Activated B cell treated with CpG ODN at 0.5 μM for 24 hours (primary cell): Measurements from ENCODE around the gene STKLD1. TPM values are rescaled to one million over a fixed set of nuclear protein-coding genes. Genes with fewer than 3 reads are reported as not detected.
"Not testable (repeated sequence)": the region's sequence is repeated elsewhere in the genome, so short reads cannot be mapped to it uniquely, and the experiment has no call there.

Experiments
- ATAC-seq: fragments of 200-7000 bp; cut with Tn5 transposase; one replicate; pipeline ENCODE4 v1.10.0; 2021; ENCODE audit warnings: low read depth, mild to moderate bottlenecking, moderate library complexity
- CTCF ChIA-PET: fragments of 350-600 bp; sonication (Branson Sonifier 250); formaldehyde crosslinking; loops from one replicate; lab custom pipeline; 2021; ENCODE audit warnings: antibody characterized with exemption; lab: Charles Lee
- POLR2A ChIA-PET: fragments of 350-600 bp; sonication (Branson Sonifier 250); formaldehyde crosslinking; loops from one replicate; lab custom pipeline; 2021; ENCODE audit warnings: antibody characterized with exemption; lab: Charles Lee
- DNase-seq: peaks from one replicate; pipeline ENCODE4 v3.0.0; 2022
- H3K27ac Mint-ChIP-seq: one replicate; pipeline ENCODE4 v1.8.0; 2020; ENCODE audit warnings: mixed read lengths
- H3K27me3 Mint-ChIP-seq: one replicate; pipeline ENCODE4 v1.8.0; 2021; ENCODE audit warnings: mixed read lengths
- H3K36me3 Mint-ChIP-seq: one replicate; pipeline ENCODE4 v1.8.0; 2021; ENCODE audit warnings: low read depth, mixed read lengths
- H3K4me1 Mint-ChIP-seq: one replicate; pipeline ENCODE4 v1.8.0; 2021; ENCODE audit warnings: mixed read lengths
- H3K4me3 Mint-ChIP-seq: one replicate; pipeline ENCODE4 v1.8.0; 2020; ENCODE audit warnings: mild to moderate bottlenecking, mixed read lengths
- H3K9me3 Mint-ChIP-seq: one replicate; pipeline ENCODE4 v1.8.0; 2020; ENCODE audit warnings: mixed read lengths
- CTCF ChIP-seq: fragments of 200-600 bp; IDR thresholded peaks from one replicate; pipeline ENCODE4 v1.8.0; 2022; ENCODE audit warnings: antibody characterized with exemption, mild to moderate bottlenecking
- intact Hi-C: fragments of 100-400 bp; cut with micrococcal nuclease; formaldehyde crosslinking; loops from one replicate; pipeline ENCODE4 v1.15.1; 2024
- total RNA-seq: library from RNA; stranded (reverse); gene quantifications from 2 replicates; pipeline ENCODE4 v1.2.3, GENCODE V29; 2022

STKLD1 gene
- total RNA-seq, 1 donor from 2014 or later, result 0.44 TPM

GRCh38 chr9:133371261-133371711 is 4.9 kb upstream of the STKLD1 start:
- Mint-ChIP-seq H3K36me3 (peaks cover 49% of the 10 kb centered on the region), H3K4me1 (peaks cover 64% of the 10 kb centered on the region), H3K27ac (peak overlapping the region; percentile 26), H3K27me3 (no peaks in the 10 kb centered on the region), H3K4me3 (peak overlapping the region; percentile 21), H3K9me3 (no peaks in the 10 kb centered on the region)
- no peak for TF ChIP-seq CTCF
- CTCF ChIA-PET, result interaction anchor here (1.3 kb wide), 1 partner anchor 185 kb away, joined by 3 read pairs; no protein-coding TSS in a partner anchor
- DNase-seq, result no peak
- intact Hi-C loops, result loop anchor here (10.0 kb wide), 2 partner anchors 654 to 764 kb away; partner anchors contain the start of genes BRD3OS and WDR5
- ATAC-seq, result no peak
- POLR2A ChIA-PET, result interaction anchor here (0.6 to 1.6 kb wide), 4 partner anchors 15 to 24 kb away, joined by 3 to 7 read pairs (median 4); partner anchors contain the start of genes MED22, RPL7A, SURF1 and SURF2

- ATAC-seq (no peak), DNase-seq (no peak)
- intact Hi-C loops, result loop anchor here (10.0 kb wide), 2 partner anchors 653 to 763 kb away; partner anchors contain the start of genes BRD3OS and WDR5
- Mint-ChIP-seq H3K4me3 (no peak overlapping the region), H3K9me3 (no peaks in the 10 kb centered on the region), H3K36me3 (peaks cover 41% of the 10 kb centered on the region), H3K27me3 (no peaks in the 10 kb centered on the region), H3K27ac (no peak overlapping the region), H3K4me1 (peaks cover 67% of the 10 kb centered on the region)
- TF ChIP-seq CTCF, result no peak
- ChIA-PET CTCF (interaction anchor here (1.4 kb wide), 1 partner anchor 185 kb away, joined by 4 read pairs; no protein-coding TSS in a partner anchor), POLR2A (interaction anchor here (0.6 to 3.7 kb wide), 2 partner anchors 16 to 87 kb away, joined by 3 to 26 read pairs; partner anchors contain the start of genes CACFD1, SURF1 and SURF2)
Observed at GRCh38 chr9:133372144-133372543, 4.0 kb upstream of the STKLD1 start.

- H3K4me1 Mint-ChIP-seq, result peaks cover 52% of the 10 kb centered on the region
- DNase-seq (no peak), ATAC-seq (no peak)
- H3K4me3 Mint-ChIP-seq, result peak overlapping the region; percentile 91
- TF ChIP-seq CTCF, result no peak
- peaks cover 28% of the 10 kb centered on the region for H3K36me3 Mint-ChIP-seq
- no peaks in the 10 kb centered on the region for H3K9me3 Mint-ChIP-seq
- no peaks in the 10 kb centered on the region for H3K27me3 Mint-ChIP-seq
- POLR2A ChIA-PET, result interaction anchor here (0.7 to 3.7 kb wide), 5 partner anchors 9 to 104 kb away, joined by 4 to 26 read pairs (median 6); partner anchors contain the start of genes MED22, REXO4, RPL7A and SLC2A6
- peak overlapping the region; percentile 74 for H3K27ac Mint-ChIP-seq
- CTCF ChIA-PET, result no interaction called here
- intact Hi-C loops, result loop anchor here (10.0 kb wide), 2 partner anchors 650 to 760 kb away; partner anchors contain the start of genes BRD3OS and WDR5
Observed at GRCh38 chr9:133374612-133375115, 1.5 kb upstream of the STKLD1 start.

- intact Hi-C loops, result loop anchor here (10.0 kb wide), 2 partner anchors 650 to 760 kb away; partner anchors contain the start of genes BRD3OS and WDR5
- no peak for TF ChIP-seq CTCF
- H3K36me3 Mint-ChIP-seq, result peaks cover 22% of the 10 kb centered on the region
- no peak for DNase-seq
- H3K9me3 Mint-ChIP-seq, result no peaks in the 10 kb centered on the region
- H3K27me3 Mint-ChIP-seq, result no peaks in the 10 kb centered on the region
- H3K27ac Mint-ChIP-seq, result peak overlapping the region; percentile 74
- H3K4me1 Mint-ChIP-seq, result peaks cover 47% of the 10 kb centered on the region
- POLR2A ChIA-PET, result interaction anchor here (1.4 to 3.7 kb wide), 4 partner anchors 19 to 104 kb away, joined by 4 to 26 read pairs (median 11); partner anchors contain the start of genes MED22, REXO4, RPL7A and SLC2A6
- H3K4me3 Mint-ChIP-seq, result peak overlapping the region; percentile 91
- CTCF ChIA-PET, result no interaction called here
- no peak for ATAC-seq
Observed at GRCh38 chr9:133375116-133375723, 946 bp upstream of the STKLD1 start.

GRCh38 chr9:133377280-133377679 is 1.1 kb downstream of the STKLD1 start:
- H3K36me3 Mint-ChIP-seq, result peaks cover 11% of the 10 kb centered on the region
- ATAC-seq, DNase-seq, H3K27ac Mint-ChIP-seq, H3K9me3 Mint-ChIP-seq, H3K27me3 Mint-ChIP-seq: not testable (repeated sequence)
- intact Hi-C loops, result loop anchor here (10.0 kb wide), 2 partner anchors 648 to 758 kb away; partner anchors contain the start of genes BRD3OS and WDR5
- H3K4me1 Mint-ChIP-seq, result peaks cover 26% of the 10 kb centered on the region
- H3K4me3 Mint-ChIP-seq, result peak overlapping the region; percentile 66
- CTCF ChIA-PET, result interaction anchor here (1.2 kb wide), 1 partner anchor 191 kb away, joined by 4 read pairs; no protein-coding TSS in a partner anchor
- POLR2A ChIA-PET, result interaction anchor here (0.7 to 2.0 kb wide), 10 partner anchors 8 to 897 kb away, joined by 3 to 10 read pairs (median 5); partner anchors contain the start of genes GTF3C5, SLC2A6, SURF1 and SURF2
